Pons (tissue), 1 donor: Measurements from ENCODE around the gene IL7R.
"Not testable (repeated sequence)": the region's sequence is repeated elsewhere in the genome, so short reads cannot be mapped to it uniquely, and the experiment has no call there.

Source experiments
- DNase-seq: peaks from one replicate; pipeline ENCODE4 v3.0.0-alpha.2; 2016; ENCODE audit warnings: low spot score

Gene IL7R

GRCh38 chr5:35842856-35843255, 13.8 kb upstream of the IL7R start:
- no peak for DNase-seq

GRCh38 chr5:35845508-35845907, 11.2 kb upstream of the IL7R start:
- DNase-seq = not testable (repeated sequence)

GRCh38 chr5:35847491-35847890, 9.2 kb upstream of the IL7R start:
- no peak for DNase-seq

- DNase-seq = no peak
Observed at GRCh38 chr5:35847961-35848360, 8.7 kb upstream of the IL7R start.

- DNase-seq = no peak
Observed at GRCh38 chr5:35849860-35850259, 6.8 kb upstream of the IL7R start.

- DNase-seq = no peak
Observed at GRCh38 chr5:35850967-35851680, 5.6 kb upstream of the IL7R start.

- no peak for DNase-seq
Observed at GRCh38 chr5:35852084-35852734, 4.5 kb upstream of the IL7R start.

GRCh38 chr5:35852773-35853172, 3.9 kb upstream of the IL7R start:
- DNase-seq = no peak

GRCh38 chr5:35853631-35854030, 3.1 kb upstream of the IL7R start:
- no peak for DNase-seq

- DNase-seq = no peak
Observed at GRCh38 chr5:35854248-35854647, 2.4 kb upstream of the IL7R start.

- no peak for DNase-seq
Observed at GRCh38 chr5:35855187-35855586, 1.5 kb upstream of the IL7R start.

- DNase-seq = not testable (repeated sequence)
Observed at GRCh38 chr5:35856186-35856764, 416 bp upstream of the IL7R start.

- no peak for DNase-seq
Observed at GRCh38 chr5:35857606-35858205, 1.0 kb downstream of the IL7R start.

- peak; percentile 45 for DNase-seq
Observed at GRCh38 chr5:35859101-35859661, 2.5 kb downstream of the IL7R start.

GRCh38 chr5:35860686-35861085, 4.0 kb downstream of the IL7R start:
- DNase-seq = no peak

GRCh38 chr5:35861718-35862117, 5.0 kb downstream of the IL7R start:
- DNase-seq = no peak

- DNase-seq = no peak
Observed at GRCh38 chr5:35862126-35862525, 5.4 kb downstream of the IL7R start.

- DNase-seq = no peak
Observed at GRCh38 chr5:35863159-35863558, 6.5 kb downstream of the IL7R start.

- no peak for DNase-seq
Observed at GRCh38 chr5:35867998-35868397, 11.3 kb downstream of the IL7R start.

- DNase-seq = no peak
Observed at GRCh38 chr5:35869685-35870277, 13.1 kb downstream of the IL7R start.

- DNase-seq = no peak
Observed at GRCh38 chr5:35870605-35871004, 13.9 kb downstream of the IL7R start.

- DNase-seq = no peak
Observed at GRCh38 chr5:35876454-35876853, 19.8 kb downstream of the IL7R start.
